Prostate gland (tissue), 2 donors: ENCODE measurements around the gene WFDC9.
"Not testable (repeated sequence)": the region's sequence is repeated elsewhere in the genome, so short reads cannot be mapped to it uniquely, and the experiment has no call there.

ENCODE experiments used
- POLR2A ChIP-seq: fragments of 450-650 bp; IDR thresholded peaks from one replicate; pipeline ENCODE4 v1.6.1; 2016; ENCODE audit warnings: antibody characterized with exemption, mild to moderate bottlenecking
- TF ChIP-seq, protein P1 (sequence below), 4 experiments: fragments of 200-600 bp in 2 of 4; fragments of 450-650 bp in 2 of 4; sonication (generic) in 2 of 4; IDR thresholded peaks; 1 replicate in 3 of 4; 2 replicates in 1 of 4; pipeline ENCODE4 v1.5.1; 2016 to 2019; ENCODE audit warnings: antibody characterized with exemption in 4 of 4, mild to moderate bottlenecking in 2 of 4, moderate library complexity in 2 of 4

DNA sequence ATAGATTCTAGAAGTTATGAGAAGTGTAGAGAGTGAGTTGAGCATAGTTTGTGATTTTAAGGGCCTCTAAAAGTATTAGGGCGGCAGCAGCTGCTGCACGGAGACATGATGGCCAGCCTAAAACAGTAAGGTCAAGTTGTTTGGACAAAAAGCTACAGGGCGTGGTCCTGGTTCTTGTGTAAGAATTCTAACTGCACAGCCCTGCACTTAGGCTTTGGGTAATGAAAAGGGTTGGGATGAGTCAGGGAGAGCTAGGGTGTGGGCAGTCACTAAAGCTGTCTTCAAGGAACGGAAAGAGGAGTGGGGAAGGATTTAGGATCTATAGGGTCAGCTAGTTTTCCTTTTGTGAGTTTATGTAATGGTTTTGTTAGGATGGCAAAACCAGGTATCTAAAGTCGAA lies 45.1 kb downstream of the WFDC9 start:
- TF ChIP-seq POLR2A = not testable (repeated sequence)
- TF ChIP-seq, protein P1, sequence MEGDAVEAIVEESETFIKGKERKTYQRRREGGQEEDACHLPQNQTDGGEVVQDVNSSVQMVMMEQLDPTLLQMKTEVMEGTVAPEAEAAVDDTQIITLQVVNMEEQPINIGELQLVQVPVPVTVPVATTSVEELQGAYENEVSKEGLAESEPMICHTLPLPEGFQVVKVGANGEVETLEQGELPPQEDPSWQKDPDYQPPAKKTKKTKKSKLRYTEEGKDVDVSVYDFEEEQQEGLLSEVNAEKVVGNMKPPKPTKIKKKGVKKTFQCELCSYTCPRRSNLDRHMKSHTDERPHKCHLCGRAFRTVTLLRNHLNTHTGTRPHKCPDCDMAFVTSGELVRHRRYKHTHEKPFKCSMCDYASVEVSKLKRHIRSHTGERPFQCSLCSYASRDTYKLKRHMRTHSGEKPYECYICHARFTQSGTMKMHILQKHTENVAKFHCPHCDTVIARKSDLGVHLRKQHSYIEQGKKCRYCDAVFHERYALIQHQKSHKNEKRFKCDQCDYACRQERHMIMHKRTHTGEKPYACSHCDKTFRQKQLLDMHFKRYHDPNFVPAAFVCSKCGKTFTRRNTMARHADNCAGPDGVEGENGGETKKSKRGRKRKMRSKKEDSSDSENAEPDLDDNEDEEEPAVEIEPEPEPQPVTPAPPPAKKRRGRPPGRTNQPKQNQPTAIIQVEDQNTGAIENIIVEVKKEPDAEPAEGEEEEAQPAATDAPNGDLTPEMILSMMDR (IDR thresholded peaks at IDR 0.05) = not testable (repeated sequence)
